Nephron progenitor cell (in vitro differentiated cells): ENCODE measurements around the gene HNMT.
"Not testable (repeated sequence)": the region's sequence is repeated elsewhere in the genome, so short reads cannot be mapped to it uniquely, and the experiment has no call there.

Experiments
- DNase-seq: peaks from one replicate; pipeline ENCODE4 v3.0.0; 2021
- H3K27ac Mint-ChIP-seq: 2 replicates; pipeline ENCODE4 v1.8.0; 2021; ENCODE audit warnings: mild to moderate bottlenecking, moderate library complexity, mixed read lengths
- H3K27me3 Mint-ChIP-seq: 2 replicates; pipeline ENCODE4 v1.8.0; 2021; ENCODE audit warnings: mild to moderate bottlenecking, low read depth, mixed read lengths; ENCODE audit not compliant: poor library complexity
- H3K36me3 Mint-ChIP-seq: 2 replicates; pipeline ENCODE4 v1.8.0; 2021; ENCODE audit warnings: low read depth, mixed read lengths
- H3K4me1 Mint-ChIP-seq: 2 replicates; pipeline ENCODE4 v1.8.0; 2021; ENCODE audit warnings: mixed read lengths
- H3K4me3 Mint-ChIP-seq: 2 replicates; pipeline ENCODE4 v1.8.0; 2021; ENCODE audit warnings: mild to moderate bottlenecking, moderate library complexity, mixed read lengths
- H3K9me3 Mint-ChIP-seq: 2 replicates; pipeline ENCODE4 v1.8.0; 2021; ENCODE audit warnings: mild to moderate bottlenecking, moderate library complexity, mixed read lengths
- TF ChIP-seq, protein P1 (sequence below): fragments of 200-600 bp; sonication (generic); IDR thresholded peaks from 2 replicates; pipeline ENCODE4 v1.5.0; 2021; ENCODE audit warnings: antibody characterized with exemption

The HNMT gene

GRCh38 chr2:138035608-138036217 lies 71.4 kb downstream of the HNMT start:
- H3K36me3 Mint-ChIP-seq, result no peaks in the 10 kb centered on the region
- H3K4me3 Mint-ChIP-seq, result no peak overlapping the region
- peaks cover 4% of the 10 kb centered on the region for H3K4me1 Mint-ChIP-seq
- no peak for DNase-seq
- TF ChIP-seq, protein P1, sequence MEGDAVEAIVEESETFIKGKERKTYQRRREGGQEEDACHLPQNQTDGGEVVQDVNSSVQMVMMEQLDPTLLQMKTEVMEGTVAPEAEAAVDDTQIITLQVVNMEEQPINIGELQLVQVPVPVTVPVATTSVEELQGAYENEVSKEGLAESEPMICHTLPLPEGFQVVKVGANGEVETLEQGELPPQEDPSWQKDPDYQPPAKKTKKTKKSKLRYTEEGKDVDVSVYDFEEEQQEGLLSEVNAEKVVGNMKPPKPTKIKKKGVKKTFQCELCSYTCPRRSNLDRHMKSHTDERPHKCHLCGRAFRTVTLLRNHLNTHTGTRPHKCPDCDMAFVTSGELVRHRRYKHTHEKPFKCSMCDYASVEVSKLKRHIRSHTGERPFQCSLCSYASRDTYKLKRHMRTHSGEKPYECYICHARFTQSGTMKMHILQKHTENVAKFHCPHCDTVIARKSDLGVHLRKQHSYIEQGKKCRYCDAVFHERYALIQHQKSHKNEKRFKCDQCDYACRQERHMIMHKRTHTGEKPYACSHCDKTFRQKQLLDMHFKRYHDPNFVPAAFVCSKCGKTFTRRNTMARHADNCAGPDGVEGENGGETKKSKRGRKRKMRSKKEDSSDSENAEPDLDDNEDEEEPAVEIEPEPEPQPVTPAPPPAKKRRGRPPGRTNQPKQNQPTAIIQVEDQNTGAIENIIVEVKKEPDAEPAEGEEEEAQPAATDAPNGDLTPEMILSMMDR, result no peak
- peak overlapping the region; percentile 52 for H3K27ac Mint-ChIP-seq
- no peaks in the 10 kb centered on the region for H3K27me3 Mint-ChIP-seq
- no peaks in the 10 kb centered on the region for H3K9me3 Mint-ChIP-seq

GRCh38 chr2:138036522-138036921 lies 72.2 kb downstream of the HNMT start:
- Mint-ChIP-seq H3K4me3 (no peak overlapping the region), H3K9me3 (no peaks in the 10 kb centered on the region), H3K27me3 (no peaks in the 10 kb centered on the region), H3K27ac (no peak overlapping the region), H3K4me1 (peaks cover 4% of the 10 kb centered on the region), H3K36me3 (no peaks in the 10 kb centered on the region)
- DNase-seq, result no peak
- TF ChIP-seq, protein P1, result no peak

GRCh38 chr2:138037090-138037489 lies 72.8 kb downstream of the HNMT start:
- TF ChIP-seq, protein P1, result no peak
- H3K4me1 Mint-ChIP-seq, result peaks cover 4% of the 10 kb centered on the region

GRCh38 chr2:138040616-138041015 lies 76.3 kb downstream of the HNMT start:
- H3K9me3 Mint-ChIP-seq, result peaks cover 5% of the 10 kb centered on the region
- no peaks in the 10 kb centered on the region for H3K4me1 Mint-ChIP-seq
- H3K27ac Mint-ChIP-seq, result no peak overlapping the region
- no peak overlapping the region for H3K4me3 Mint-ChIP-seq
- no peaks in the 10 kb centered on the region for H3K36me3 Mint-ChIP-seq
- DNase-seq, result no peak
- no peaks in the 10 kb centered on the region for H3K27me3 Mint-ChIP-seq
- TF ChIP-seq, protein P1, result no peak

More at GRCh38 chr2:138037090-138037489, 72.8 kb downstream of the HNMT start:
- Mint-ChIP-seq H3K27me3 (no peaks in the 10 kb centered on the region), H3K9me3 (no peaks in the 10 kb centered on the region), H3K27ac (no peak overlapping the region), H3K36me3 (no peaks in the 10 kb centered on the region), H3K4me3 (no peak overlapping the region)
- no peak for DNase-seq

GRCh38 chr2:138042311-138042710 lies 78.0 kb downstream of the HNMT start:
- Mint-ChIP-seq H3K36me3 (no peaks in the 10 kb centered on the region), H3K27me3 (no peaks in the 10 kb centered on the region), H3K4me3 (no peak overlapping the region), H3K9me3 (peaks cover 5% of the 10 kb centered on the region), H3K4me1 (no peaks in the 10 kb centered on the region), H3K27ac (no peak overlapping the region)
- DNase-seq, result no peak
- TF ChIP-seq, protein P1, result no peak

DNA sequence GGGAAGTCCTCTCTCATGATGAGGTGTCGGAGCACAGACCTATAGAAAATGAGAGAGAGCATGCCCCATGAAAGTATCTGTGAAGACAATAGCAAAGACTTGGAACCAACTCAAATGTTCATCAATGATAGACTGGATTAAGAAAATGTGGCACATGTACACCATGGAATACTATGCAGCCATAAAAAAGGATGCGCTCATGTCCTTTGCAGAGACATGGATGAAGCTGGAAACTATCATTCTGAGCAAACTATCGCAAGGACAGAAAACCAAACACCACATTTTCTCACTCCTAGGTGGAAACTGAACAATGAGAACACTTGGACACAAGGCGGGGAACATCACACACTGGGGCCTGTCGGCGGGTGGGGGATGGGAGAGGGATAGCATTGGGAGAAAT lies 79.3 kb downstream of the HNMT start:
- not testable (repeated sequence) for H3K9me3 Mint-ChIP-seq, H3K27me3 Mint-ChIP-seq, DNase-seq, H3K36me3 Mint-ChIP-seq, H3K4me3 Mint-ChIP-seq, H3K4me1 Mint-ChIP-seq, H3K27ac Mint-ChIP-seq
